Measurements from ENCODE around the gene MYCL. TPM values are rescaled to one million over a fixed set of nuclear protein-coding genes. Genes with fewer than 3 reads are reported as not detected.

Gene MYCL
- polyA plus RNA-seq (ENCODE audit: insufficient read length in 10 of 10): 1 to 10 TPM; 1.7 to 9.3 (median 2.4) TPM
- long read RNA-seq, donor 1: 0 reads
- long read RNA-seq, donor 2, partial matches to known transcripts: 0 of 2 reads
- long read RNA-seq, donor 2, other reads (novel, unspliced or antisense): 0 of 2 reads
- long read RNA-seq, donor 3: 0 reads
- long read RNA-seq, donor 4: 0 reads
- long read RNA-seq, donor 5, partial matches to known transcripts: 0 of 4 reads
- long read RNA-seq, donor 5, other reads (novel, unspliced or antisense): 0 of 4 reads
- long read RNA-seq, donor 6, partial matches to known transcripts: 0 of 2 reads
- long read RNA-seq, donor 6, other reads (novel, unspliced or antisense): 0 of 2 reads
- long read RNA-seq, donor 7, partial matches to known transcripts: 0 of 1 reads
- long read RNA-seq, donor 7, other reads (novel, unspliced or antisense): 0 of 1 reads
- long read RNA-seq, donor 8, partial matches to known transcripts: 0 of 2 reads
- long read RNA-seq, donor 8, other reads (novel, unspliced or antisense): 0 of 2 reads
- long read RNA-seq, donor 9, partial matches to known transcripts: 0 of 1 reads
- long read RNA-seq, donor 9, other reads (novel, unspliced or antisense): 0 of 1 reads

GRCh38 chr1:39901714-39902459, at the start of gene MYCL:
Gene MYCL, minus strand, starts transcription at chr1:39901917. Its CDS starts 483 bp downstream, at chr1:39901434.
- DNase-seq: peak; percentile 46 to 76 (median 66)

- no peak for DNase-seq
Measured at GRCh38 chr1:39949891-39950290, 48.2 kb upstream of the MYCL start.

GRCh38 chr1:39947260-39947659, 45.5 kb upstream of the MYCL start:
- no peak for DNase-seq

- no peak for DNase-seq
Measured at GRCh38 chr1:39946216-39946615, 44.5 kb upstream of the MYCL start.

GRCh38 chr1:39944410-39945112, 42.8 kb upstream of the MYCL start:
- DNase-seq: no peak

- no peak for DNase-seq
Measured at GRCh38 chr1:39943471-39944290, 42.0 kb upstream of the MYCL start.

GRCh38 chr1:39940980-39941871, 39.5 kb upstream of the MYCL start:
- no peak for DNase-seq

- DNase-seq: no peak
Measured at GRCh38 chr1:39940253-39940652, 38.5 kb upstream of the MYCL start.

- no peak for DNase-seq
Measured at GRCh38 chr1:39938856-39939255, 37.1 kb upstream of the MYCL start.

- DNase-seq: no peak
Measured at GRCh38 chr1:39936724-39937491, 35.2 kb upstream of the MYCL start.

GRCh38 chr1:39933956-39934941, 32.5 kb upstream of the MYCL start:
- peak in 2 of 3 donors; percentile 58 to 64 for DNase-seq

- DNase-seq: no peak
Measured at GRCh38 chr1:39928809-39929587, 27.3 kb upstream of the MYCL start.

GRCh38 chr1:39927538-39927937, 25.8 kb upstream of the MYCL start:
- no peak for DNase-seq

- DNase-seq: no peak
Measured at GRCh38 chr1:39926820-39927219, 25.1 kb upstream of the MYCL start.

- DNase-seq: peak in 1 of 3 donors; percentile 20
Measured at GRCh38 chr1:39926343-39926793, 24.7 kb upstream of the MYCL start.

GRCh38 chr1:39925721-39926342, 24.1 kb upstream of the MYCL start:
- no peak for DNase-seq

Measured in muscle of back (tissue), 13 donors.